Measurements from ENCODE around the gene SPATA13. TPM values are rescaled to one million over a fixed set of nuclear protein-coding genes. Genes with fewer than 3 reads are reported as not detected.

The SPATA13 gene
- total and polyA plus RNA-seq, 2 donors (not counting 3 experiments of a cell fraction or from before 2014, with no cell fraction given), result 6.6 to 12.9 TPM

- FAIRE-seq, result no peak
- H2AFZ ChIP-seq (ENCODE audit: low read depth, low read length), result no peak overlapping the region
- dilution Hi-C loops (cut with MboI; ENCODE audit: extremely low pct_ligation_motif_present, low sequenced_read_pairs), result no loop called here
- ChIA-PET POLR2A (no interaction called here), CTCF (no interaction called here)
- no peaks in the 10 kb centered on the region for H3K9me3 ChIP-seq (replicated peaks; ENCODE audit: control insufficient read depth, insufficient read depth, low read length)
- TF ChIP-seq JUN (IDR thresholded peaks at IDR 0.05; ENCODE audit: borderline replicate concordance, insufficient read depth, insufficient read length, low read depth) (no peak), FOS (IDR thresholded peaks at IDR 0.05; ENCODE audit: borderline replicate concordance, insufficient read depth, low read length) (no peak), EZH2 (IDR thresholded peaks at IDR 0.05; ENCODE audit: borderline replicate concordance, low read depth, low read length, severe bottlenecking) (no peak), MAX (IDR thresholded peaks at IDR 0.05; ENCODE audit: insufficient read depth, insufficient read length) (no peak), GATA2 (IDR thresholded peaks at IDR 0.05; ENCODE audit: insufficient read depth, insufficient read length, low read depth, low read length) (no peak), CTCF (IDR thresholded peaks at IDR 0.05; ENCODE audit: extremely low read depth in 1 of 2, insufficient read depth in 1 of 2, low read depth in 1 of 2, low read length in 2 of 2) (no peak), POLR2AphosphoS5 (IDR thresholded peaks at IDR 0.05; ENCODE audit: insufficient read depth, low read depth, low read length) (no peak), POLR2A (IDR thresholded peaks at IDR 0.05; ENCODE audit: low read depth, low read length) (no peak), MYC (IDR thresholded peaks at IDR 0.05; ENCODE audit: low read depth, low read length) (no peak)
- no peaks in the 10 kb centered on the region for H3K9me1 ChIP-seq (replicated peaks; ENCODE audit: control insufficient read depth, extremely low read depth, insufficient read depth, low read length)
- H3K4me3 ChIP-seq (replicated peaks in 1 of 3; ENCODE audit: insufficient read depth in 1 of 3, low read depth in 1 of 3, low read length in 3 of 3), result no peak overlapping the region
- intact Hi-C loops (cut with micrococcal nuclease), result no loop called here
- H3K27me3 ChIP-seq (ENCODE audit: control insufficient read depth in 2 of 2, insufficient read depth in 2 of 2, low read length in 2 of 2), result peaks cover 0 to 10% of the 10 kb centered on the region in 2 experiments
- BruUV-seq (replicated peaks), result no TSS peak
- H3K27ac ChIP-seq (ENCODE audit: insufficient read depth, low read depth, low read length), result no peak overlapping the region
- no peak overlapping the region for H3K4me2 ChIP-seq (ENCODE audit: insufficient read depth, low read length)
- H3K9ac ChIP-seq (replicated peaks; ENCODE audit: extremely low read depth, insufficient read depth, low read length), result no peak overlapping the region
- no peaks in the 10 kb centered on the region for H4K20me1 ChIP-seq (replicated peaks; ENCODE audit: control insufficient read depth, extremely low read depth, insufficient read depth, low read length)
- no peaks in the 10 kb centered on the region for H3K79me2 ChIP-seq (ENCODE audit: control insufficient read depth, insufficient read depth, low read length)
- peaks cover 5% of the 10 kb centered on the region for H3K4me1 ChIP-seq (ENCODE audit: control insufficient read depth, extremely low read depth, insufficient read depth, low read length)
- DNase-seq (ENCODE audit: low read depth, low spot score), result no peak
- H3K36me3 ChIP-seq (ENCODE audit: control insufficient read depth in 2 of 2, extremely low read depth in 1 of 2, insufficient read depth in 2 of 2, low read length in 2 of 2), result no peaks in the 10 kb centered on the region
These were observed 27.3 kb upstream of the SPATA13 start for GRCh38 chr13:24133021-24133795.

All from endothelial cell of umbilical vein (primary cell).